Heart left ventricle (tissue), 16 donors: ENCODE data around the gene TMEM132A. TPM values are rescaled to one million over a fixed set of nuclear protein-coding genes. Genes with fewer than 3 reads are reported as not detected.

Source experiments
- ATAC-seq, 4 donors: fragments of 200-7000 bp; cut with Tn5 transposase; one replicate each; pipeline ENCODE4 v1.9.1; 2020 to 2022; ENCODE audit warnings: moderate library complexity in 4 of 4, mild to moderate bottlenecking in 3 of 4, moderate number of reproducible peaks in 1 of 4
- DNase-seq, 5 donors: peaks; one replicate each; pipeline ENCODE4 v3.0.0-alpha.2; 2020
- H3K27ac ChIP-seq, 12 donors: fragments of 200-600 bp; sonication (generic) in 4 of 12; one replicate each; pipeline versions ENCODE4 v1.5.0 to v1.8.0; 2016 to 2022; ENCODE audit warnings: mild to moderate bottlenecking in 2 of 12
- H3K27me3 ChIP-seq, 9 donors: fragments of 200-600 bp; sonication (generic) in 2 of 9; one replicate each; pipeline versions ENCODE4 v1.5.1 to v1.8.0; 2016 to 2022; ENCODE audit warnings: mild to moderate bottlenecking in 3 of 9
- H3K36me3 ChIP-seq, 9 donors: fragments of 200-600 bp; sonication (generic) in 2 of 9; one replicate each; pipeline versions ENCODE4 v1.5.0 to v1.8.0; 2018 to 2022; ENCODE audit warnings: mild to moderate bottlenecking in 2 of 9
- H3K4me1 ChIP-seq, 12 donors: fragments of 200-600 bp; sonication (generic) in 4 of 12; one replicate each; pipeline versions ENCODE4 v1.5.0 to v1.8.0; 2016 to 2022; ENCODE audit warnings: mild to moderate bottlenecking in 3 of 12
- H3K4me3 ChIP-seq, 12 donors: fragments of 200-600 bp; sonication (generic) in 4 of 12; one replicate each; pipeline versions ENCODE4 v1.5.0 to v1.8.0; 2017 to 2022; ENCODE audit warnings: mild to moderate bottlenecking in 9 of 12, moderate library complexity in 4 of 12
- H3K9me3 ChIP-seq, 12 donors: fragments of 200-600 bp; sonication (generic) in 4 of 12; one replicate each; pipeline versions ENCODE4 v1.5.0 to v1.8.0; 2016 to 2022; ENCODE audit warnings: mild to moderate bottlenecking in 1 of 12
- CTCF ChIP-seq, 12 donors: fragments of 200-600 bp; sonication (generic) in 4 of 12; IDR thresholded peaks; one replicate each; pipeline versions ENCODE4 v1.5.0 to v1.8.0; 2018 to 2022; ENCODE audit warnings: antibody characterized with exemption in 12 of 12, mild to moderate bottlenecking in 5 of 12
- POLR2A ChIP-seq, 2 donors: fragments of 450-650 bp; IDR thresholded peaks; one replicate each; pipeline ENCODE4 v1.6.1; 2017; ENCODE audit warnings: antibody characterized with exemption in 2 of 2, mild to moderate bottlenecking in 2 of 2, moderate library complexity in 2 of 2
- WGBS, 4 donors: extraction: QIAGEN DNeasy Blood & Tissue Kit in 2 of 4; methylation state at CpG; one replicate each; pipeline versions ENCODE4 v1.1.5 to v1.1.7; 2013 to 2018; 5-methylcytosine and 5-hydroxymethylcytosine counted together
- intact Hi-C, 10 donors: fragments of 100-400 bp; cut with DNase I; formaldehyde crosslinking; loops; one replicate each; pipeline versions ENCODE4 v1.11.1 to v1.14.2; 2022
- polyA plus RNA-seq, 2 donors: library from polyadenylated mRNA; stranded (reverse); fragments of 200-250 nt; gene quantifications; one replicate each; pipeline ENCODE4 v1.2.3, GENCODE V29; 2013
- total RNA-seq, 9 donors: library from RNA; depleted of rRNA in 2 of 9; stranded (reverse); fragments of >200 nt in 2 of 9; fragmentation: NEBNext Ultra II Directional in 3 of 9; extraction: Animal tissue kit (Norgen Biotek cat#: 25700) in 3 of 9; gene quantifications; one replicate each; pipeline versions ENCODE4 v1.1.0 to v1.2.4, GENCODE V29; 2016 to 2023
- donor health status: ischemic (EF 13 %, LVEDD 7.1; RV severe dilation, severe dysfunction).
- donor health status: healthy with polysubstance abuse.
- donor health status: DM: no; HTN: yes; CAD: no.
- donor health status: DM: no; HTN: no; CAD: no.
- donor health status: ischemic (EF 25% LVEDD 6.9; RV normal size, moderate dysfunction).
- donor health status: ischemic (EF 25% LVEDD 5.7; RV mildly dilated, moderate dysfunction).
- donor health status: healthy.
- donor health status: DM: yes; HTN: yes; CAD: no.
- donor health status: ischemic (EF 35%, LVEDD 5.7; RV mildly dilated, moderate dysfunction).
- donor health status: nonischemic (EF 11% LVEDD 7.7; RV severe dilation, severe dysfunction).
- donor health status: DM: yes; HTN: yes; CAD: no.
- donor health status: PGD.
- donor health status: ischemic (EF 29% LVEDD 5.4; RV normal size, mild dysfunction).
- donor health status: nonischemic (EF 23%, LVEDD 6.1; RV moderate dilation, normal function).

Gene TMEM132A
- total and polyA plus RNA-seq, 11 donors = 3.1 to 16.1 (median 8.5) TPM

- intact Hi-C loops = loop anchor here in 1 of 10 donors (2.0 kb wide), 1 partner anchor 56 kb away; no protein-coding TSS in a partner anchor
- Histone ChIP-seq H3K27ac (peak overlapping the region in 11 of 12 donors; percentile 20 to 59 (median 49)), H3K4me3 (no peak overlapping the region), H3K4me1 (peaks cover 0 to 23% (median 12%) of the 10 kb centered on the region in 12 donors), H3K27me3 (no peaks in the 10 kb centered on the region), H3K9me3 (no peaks in the 10 kb centered on the region), H3K36me3 (peaks cover 0 to 53% (median 48%) of the 10 kb centered on the region in 9 donors)
- peak in 3 of 5 donors; percentile 60 to 74 (median 64) for DNase-seq
- 66 to 71% (median 69%) methylated on average over 7 of the region's 7 CpGs for WGBS, 4 donors
- TF ChIP-seq POLR2A (IDR thresholded peaks at IDR 0.05) (no peak), CTCF (IDR thresholded peaks at IDR 0.05) (no peak)
- peak in 3 of 4 donors; percentile 8 to 38 (median 32) for ATAC-seq
These were observed 33.0 kb upstream of the TMEM132A start for GRCh38 chr11:60891103-60891741.

GRCh38 chr11:60895687-60896086, 28.6 kb upstream of the TMEM132A start:
- Histone ChIP-seq H3K4me3 (no peak overlapping the region), H3K36me3 (peaks cover 4 to 91% (median 83%) of the 10 kb centered on the region in 9 donors), H3K4me1 (peaks cover 0 to 15% (median 4%) of the 10 kb centered on the region in 12 donors), H3K9me3 (no peaks in the 10 kb centered on the region), H3K27ac (no peak overlapping the region), H3K27me3 (no peaks in the 10 kb centered on the region)
- no peak for ATAC-seq
- WGBS, 4 donors = 89 to 91% (median 90%) methylated on average over 5 of the region's 5 CpGs
- intact Hi-C loops = loop anchor here in 8 of 10 donors (5.0 kb wide), 4 partner anchors 63 to 123 kb away; no protein-coding TSS in a partner anchor
- TF ChIP-seq CTCF (IDR thresholded peaks at IDR 0.05) = no peak
- TF ChIP-seq POLR2A (IDR thresholded peaks at IDR 0.05) = no peak
- no peak for DNase-seq

- Histone ChIP-seq H3K27me3 (no peaks in the 10 kb centered on the region), H3K9me3 (no peaks in the 10 kb centered on the region), H3K4me1 (peaks cover 0 to 7% (median 0%) of the 10 kb centered on the region in 12 donors), H3K4me3 (no peak overlapping the region), H3K27ac (no peak overlapping the region), H3K36me3 (peaks cover 4 to 100% (median 98%) of the 10 kb centered on the region in 9 donors)
- TF ChIP-seq CTCF (IDR thresholded peaks at IDR 0.05) (no peak), POLR2A (IDR thresholded peaks at IDR 0.05) (no peak)
- DNase-seq (no peak), ATAC-seq (no peak)
- intact Hi-C loops = loop anchor here in 8 of 10 donors (5.0 kb wide), 4 partner anchors 65 to 125 kb away; no protein-coding TSS in a partner anchor
- WGBS, 4 donors = 86 to 98% (median 94%) methylated on average over 4 of the region's 4 CpGs
These were observed 26.8 kb upstream of the TMEM132A start for GRCh38 chr11:60897496-60897895.
